OCI-LY1 (cell line): Measurements from ENCODE around the gene BMPR1B.

ENCODE experiments used
- EZH2 ChIP-seq: fragments of 200-600 bp; sonication (generic), shearing (Covaris generic); IDR thresholded peaks from 2 replicates; pipeline ENCODE4 v1.8.0; 2017; ENCODE audit warnings: borderline replicate concordance, mixed run types, mild to moderate bottlenecking, antibody characterized with exemption, low read length, moderate library complexity, mixed read lengths
- TF ChIP-seq, protein P1 (sequence below): fragments of 200-600 bp; sonication (generic), shearing (Covaris generic); IDR thresholded peaks from 2 replicates; pipeline ENCODE4 v1.5.1; 2017; ENCODE audit warnings: mild to moderate bottlenecking, antibody characterized with exemption, low read length, moderate library complexity, mixed read lengths

DNA sequence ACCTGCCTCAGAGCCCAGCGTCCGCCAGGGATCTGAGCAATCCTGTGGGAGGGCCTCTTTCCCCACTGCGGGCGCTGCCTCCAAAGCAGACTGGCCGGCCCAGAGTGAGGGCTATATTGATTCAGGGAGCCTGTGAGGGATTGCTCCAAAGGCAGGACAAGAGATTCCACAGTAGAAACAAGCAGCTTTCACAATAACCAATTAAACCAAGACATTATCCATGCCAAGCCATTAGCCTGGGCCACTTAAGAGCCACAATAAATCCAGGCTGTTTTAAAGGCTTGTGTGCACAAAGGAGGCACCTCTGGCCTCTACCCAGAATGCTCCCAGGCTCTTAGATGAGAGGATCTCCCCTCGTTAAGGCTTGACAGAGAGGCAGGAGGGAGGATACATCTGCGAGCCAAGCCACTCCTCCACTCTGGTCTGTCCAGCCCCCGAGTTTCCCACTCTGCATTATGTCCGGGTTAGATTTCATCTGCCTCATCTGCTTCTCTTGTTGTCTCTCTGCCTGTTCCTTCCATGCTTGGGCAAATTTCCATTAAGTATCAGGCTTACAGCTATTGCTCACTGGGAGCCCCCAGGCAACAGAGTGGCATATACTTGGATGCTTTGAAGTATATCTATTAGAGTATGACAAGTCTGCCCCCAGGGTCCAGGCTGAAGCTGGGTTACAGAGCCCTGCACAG, 433.1 kb downstream of the BMPR1B start:
- TF ChIP-seq, protein P1, sequence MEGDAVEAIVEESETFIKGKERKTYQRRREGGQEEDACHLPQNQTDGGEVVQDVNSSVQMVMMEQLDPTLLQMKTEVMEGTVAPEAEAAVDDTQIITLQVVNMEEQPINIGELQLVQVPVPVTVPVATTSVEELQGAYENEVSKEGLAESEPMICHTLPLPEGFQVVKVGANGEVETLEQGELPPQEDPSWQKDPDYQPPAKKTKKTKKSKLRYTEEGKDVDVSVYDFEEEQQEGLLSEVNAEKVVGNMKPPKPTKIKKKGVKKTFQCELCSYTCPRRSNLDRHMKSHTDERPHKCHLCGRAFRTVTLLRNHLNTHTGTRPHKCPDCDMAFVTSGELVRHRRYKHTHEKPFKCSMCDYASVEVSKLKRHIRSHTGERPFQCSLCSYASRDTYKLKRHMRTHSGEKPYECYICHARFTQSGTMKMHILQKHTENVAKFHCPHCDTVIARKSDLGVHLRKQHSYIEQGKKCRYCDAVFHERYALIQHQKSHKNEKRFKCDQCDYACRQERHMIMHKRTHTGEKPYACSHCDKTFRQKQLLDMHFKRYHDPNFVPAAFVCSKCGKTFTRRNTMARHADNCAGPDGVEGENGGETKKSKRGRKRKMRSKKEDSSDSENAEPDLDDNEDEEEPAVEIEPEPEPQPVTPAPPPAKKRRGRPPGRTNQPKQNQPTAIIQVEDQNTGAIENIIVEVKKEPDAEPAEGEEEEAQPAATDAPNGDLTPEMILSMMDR, result no peak
- no peak for TF ChIP-seq EZH2
